Stimulated activated CD8-positive, alpha-beta memory T cell treated with anti-CD3 and anti-CD28 coated beads, Interleukin-15, amount 100 ng/mL, for 1 hour (primary cell): ENCODE data around the gene ALK.

ENCODE experiments used
- DNase-seq: peaks from one replicate; pipeline ENCODE4 v3.0.0-alpha.2; 2020; ENCODE audit warnings: low read depth

Gene ALK

GRCh38 chr2:29576231-29576630, 345.2 kb downstream of the ALK start:
- DNase-seq = no peak

GRCh38 chr2:29575370-29575890, 346.0 kb downstream of the ALK start:
- DNase-seq = no peak

GRCh38 chr2:29573612-29574011, 347.8 kb downstream of the ALK start:
- no peak for DNase-seq

GRCh38 chr2:29573147-29573546, 348.2 kb downstream of the ALK start:
- no peak for DNase-seq

- no peak for DNase-seq
Measured at GRCh38 chr2:29570539-29570938, 350.8 kb downstream of the ALK start.

- no peak for DNase-seq
Measured at GRCh38 chr2:29567906-29568520, 353.4 kb downstream of the ALK start.

GRCh38 chr2:29563697-29564096, 357.7 kb downstream of the ALK start:
- no peak for DNase-seq

GRCh38 chr2:29562896-29563295, 358.5 kb downstream of the ALK start:
- no peak for DNase-seq

GRCh38 chr2:29562319-29562718, 359.1 kb downstream of the ALK start:
- no peak for DNase-seq

GRCh38 chr2:29561628-29562027, 359.8 kb downstream of the ALK start:
- DNase-seq = no peak

GRCh38 chr2:29561181-29561580, 360.2 kb downstream of the ALK start:
- DNase-seq = no peak

GRCh38 chr2:29560566-29560965, 360.8 kb downstream of the ALK start:
- DNase-seq = no peak

GRCh38 chr2:29560030-29560429, 361.4 kb downstream of the ALK start:
- DNase-seq = no peak

- DNase-seq = no peak
Measured at GRCh38 chr2:29559578-29559977, 361.8 kb downstream of the ALK start.

- DNase-seq = no peak
Measured at GRCh38 chr2:29558097-29558496, 363.3 kb downstream of the ALK start.

GRCh38 chr2:29557268-29557667, 364.1 kb downstream of the ALK start:
- no peak for DNase-seq

GRCh38 chr2:29549069-29549380, 372.4 kb downstream of the ALK start:
- no peak for DNase-seq

GRCh38 chr2:29544917-29545316, 376.5 kb downstream of the ALK start:
- DNase-seq = no peak

- no peak for DNase-seq
Measured at GRCh38 chr2:29544031-29544430, 377.4 kb downstream of the ALK start.

- no peak for DNase-seq
Measured at GRCh38 chr2:29535188-29535587, 386.2 kb downstream of the ALK start.

- no peak for DNase-seq
Measured at GRCh38 chr2:29532436-29532835, 388.9 kb downstream of the ALK start.

GRCh38 chr2:29531626-29532025, 389.8 kb downstream of the ALK start:
- no peak for DNase-seq

- no peak for DNase-seq
Measured at GRCh38 chr2:29530281-29530680, 391.1 kb downstream of the ALK start.

GRCh38 chr2:29528891-29529520, 392.4 kb downstream of the ALK start:
- no peak for DNase-seq
